ENCODE data around the gene ZNF414. TPM values are rescaled to one million over a fixed set of nuclear protein-coding genes. Genes with fewer than 3 reads are reported as not detected.

ZNF414 gene
- total RNA-seq, 1 experiment from 2014 or later = 3.8 TPM

DNA sequence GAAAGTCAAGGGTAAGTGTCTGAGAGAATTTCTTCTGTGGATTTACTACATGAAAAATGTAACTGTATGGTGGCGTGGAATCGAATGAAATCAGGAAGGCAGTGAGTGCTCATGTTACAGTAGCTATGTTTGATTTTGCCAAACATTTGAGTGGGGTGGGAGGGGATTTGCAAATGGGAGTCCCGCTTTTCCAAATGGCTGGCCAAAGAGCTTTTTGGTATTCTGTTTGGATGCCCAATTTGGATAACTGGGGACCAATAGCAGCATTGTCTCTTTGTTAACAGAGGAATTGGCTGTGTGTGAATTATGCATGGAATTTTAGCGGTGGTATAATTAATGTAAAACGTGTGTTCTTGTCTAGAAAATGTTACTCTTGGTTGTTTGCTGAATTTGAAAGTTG is 51.4 kb downstream of the ZNF414 start:
- H4K20me1 ChIP-seq (ENCODE audit: insufficient read depth, low read depth, low read length) = peaks cover 69% of the 10 kb centered on the region
- H3K36me3 ChIP-seq (ENCODE audit: insufficient read depth, low read length) = peaks cover 75% of the 10 kb centered on the region
- no peaks in the 10 kb centered on the region for H3K27me3 ChIP-seq (ENCODE audit: low read length)
- no peaks in the 10 kb centered on the region for H3K9me2 ChIP-seq (replicated peaks; ENCODE audit: insufficient read depth, low read length)
- H3K9ac ChIP-seq (ENCODE audit: low read length) = no peak overlapping the region
- no peaks in the 10 kb centered on the region for H3K9me3 ChIP-seq (ENCODE audit: low read length)
- no peak overlapping the region for H3K4me2 ChIP-seq (ENCODE audit: low read depth, low read length, poor library complexity, severe bottlenecking)
- H3K4me3 ChIP-seq (ENCODE audit: low read length) = no peak overlapping the region
- peaks cover 26% of the 10 kb centered on the region for H3K4me1 ChIP-seq (ENCODE audit: low read length)
- DNase-seq = no peak
- H3K27ac ChIP-seq (ENCODE audit: low read length) = no peak overlapping the region
- H3K79me2 ChIP-seq (ENCODE audit: low read length) = peaks cover 90% of the 10 kb centered on the region
- H2AFZ ChIP-seq (ENCODE audit: low read length) = no peak overlapping the region

- Histone ChIP-seq H3K27ac (ENCODE audit: low read length) (no peak overlapping the region), H3K9ac (ENCODE audit: low read length) (no peak overlapping the region), H3K79me2 (ENCODE audit: low read length) (peaks cover 92% of the 10 kb centered on the region), H4K20me1 (ENCODE audit: insufficient read depth, low read depth, low read length) (peaks cover 76% of the 10 kb centered on the region), H2AFZ (ENCODE audit: low read length) (no peak overlapping the region), H3K4me3 (ENCODE audit: low read length) (no peak overlapping the region), H3K9me2 (replicated peaks; ENCODE audit: insufficient read depth, low read length) (no peaks in the 10 kb centered on the region), H3K4me2 (ENCODE audit: low read depth, low read length, poor library complexity, severe bottlenecking) (no peak overlapping the region), H3K9me3 (ENCODE audit: low read length) (no peaks in the 10 kb centered on the region), H3K36me3 (ENCODE audit: insufficient read depth, low read length) (peaks cover 73% of the 10 kb centered on the region), H3K27me3 (ENCODE audit: low read length) (no peaks in the 10 kb centered on the region), H3K4me1 (ENCODE audit: low read length) (peaks cover 27% of the 10 kb centered on the region)
- DNase-seq = no peak
Measured at GRCh38 chr19:8461891-8462290, 52.1 kb downstream of the ZNF414 start.

GRCh38 chr19:8461376-8461775 is 52.6 kb downstream of the ZNF414 start:
- Histone ChIP-seq H3K9me3 (ENCODE audit: low read length) (no peaks in the 10 kb centered on the region), H3K79me2 (ENCODE audit: low read length) (peaks cover 95% of the 10 kb centered on the region), H3K9ac (ENCODE audit: low read length) (no peak overlapping the region), H4K20me1 (ENCODE audit: insufficient read depth, low read depth, low read length) (peaks cover 81% of the 10 kb centered on the region), H2AFZ (ENCODE audit: low read length) (no peak overlapping the region), H3K4me1 (ENCODE audit: low read length) (peaks cover 27% of the 10 kb centered on the region), H3K27me3 (ENCODE audit: low read length) (no peaks in the 10 kb centered on the region), H3K9me2 (replicated peaks; ENCODE audit: insufficient read depth, low read length) (no peaks in the 10 kb centered on the region), H3K4me3 (ENCODE audit: low read length) (no peak overlapping the region), H3K27ac (ENCODE audit: low read length) (no peak overlapping the region), H3K36me3 (ENCODE audit: insufficient read depth, low read length) (peaks cover 76% of the 10 kb centered on the region), H3K4me2 (ENCODE audit: low read depth, low read length, poor library complexity, severe bottlenecking) (no peak overlapping the region)
- no peak for DNase-seq

DNA sequence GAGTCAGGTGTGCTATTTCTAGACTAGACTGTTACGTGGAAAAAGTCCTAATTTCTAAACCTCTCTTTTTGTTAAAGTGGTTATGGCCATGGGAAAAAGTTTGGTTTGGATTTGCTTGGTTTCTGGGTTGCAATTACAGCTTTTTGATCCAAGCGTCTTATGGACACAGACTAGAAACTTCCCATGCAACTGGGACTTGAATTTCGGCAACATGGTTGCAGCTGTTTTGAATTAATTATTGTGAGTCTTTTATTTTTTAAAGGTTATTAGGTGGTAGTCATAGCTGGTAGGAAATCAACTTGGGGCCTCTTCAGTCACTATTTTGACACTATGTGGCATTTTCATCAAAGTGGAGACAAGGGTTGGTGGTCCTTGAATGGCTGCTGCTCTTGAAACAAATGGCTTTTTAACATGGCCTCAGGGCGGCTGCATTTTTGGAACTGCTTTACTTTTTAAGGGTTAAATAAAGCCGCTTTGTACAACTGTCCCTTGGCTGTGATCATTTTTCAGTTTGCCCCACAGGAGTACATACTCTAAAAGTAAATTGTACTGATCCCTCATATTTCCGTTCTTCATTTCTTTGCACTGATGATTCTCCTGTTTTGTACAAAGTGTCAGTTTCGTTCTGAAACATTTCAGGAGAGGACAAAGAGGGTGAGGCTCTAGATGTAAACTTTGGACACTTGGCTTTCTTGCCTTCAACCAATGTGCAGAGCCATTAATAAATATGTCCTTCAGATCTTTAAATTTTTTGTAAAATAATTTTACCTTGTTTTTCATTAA is 53.3 kb downstream of the ZNF414 start:
- H3K79me2 ChIP-seq (ENCODE audit: low read length) = peaks cover 96% of the 10 kb centered on the region
- no peak overlapping the region for H3K4me2 ChIP-seq (ENCODE audit: low read depth, low read length, poor library complexity, severe bottlenecking)
- H3K4me3 ChIP-seq (ENCODE audit: low read length) = no peak overlapping the region
- peaks cover 27% of the 10 kb centered on the region for H3K4me1 ChIP-seq (ENCODE audit: low read length)
- no peak overlapping the region for H3K27ac ChIP-seq (ENCODE audit: low read length)
- H3K9ac ChIP-seq (ENCODE audit: low read length) = no peak overlapping the region
- H4K20me1 ChIP-seq (ENCODE audit: insufficient read depth, low read depth, low read length) = peaks cover 86% of the 10 kb centered on the region
- no peak for DNase-seq
- no peaks in the 10 kb centered on the region for H3K9me3 ChIP-seq (ENCODE audit: low read length)
- peaks cover 72% of the 10 kb centered on the region for H3K36me3 ChIP-seq (ENCODE audit: insufficient read depth, low read length)
- no peaks in the 10 kb centered on the region for H3K9me2 ChIP-seq (replicated peaks; ENCODE audit: insufficient read depth, low read length)
- no peak overlapping the region for H2AFZ ChIP-seq (ENCODE audit: low read length)
- H3K27me3 ChIP-seq (ENCODE audit: low read length) = no peaks in the 10 kb centered on the region

Other genes with a start within 250 kb of the ZNF414 start
- 16.0 and 29.4 TPM in 2 replicates for gene CD320, start 205.8 kb downstream of the ZNF414 start, total RNA-seq (2014; rRNA removed; shearing (Covaris generic); ENCODE audit: low replicate concordance)
- 85.1 and 94.9 TPM in 2 replicates for gene NDUFA7, start 192.8 kb downstream of the ZNF414 start, total RNA-seq (2014; rRNA removed; shearing (Covaris generic); ENCODE audit: low replicate concordance)
- gene RPS28, start 192.7 kb downstream of the ZNF414 start, total RNA-seq (2014; rRNA removed; shearing (Covaris generic); ENCODE audit: low replicate concordance) = 1,155 and 2,638 TPM in 2 replicates
- 1.2 TPM in 1 of 2 replicates, not detected in the other for gene KANK3, start 170.9 kb downstream of the ZNF414 start, total RNA-seq (2014; rRNA removed; shearing (Covaris generic); ENCODE audit: low replicate concordance)
- gene ANGPTL4, start 150.0 kb downstream of the ZNF414 start, total RNA-seq (2014; rRNA removed; shearing (Covaris generic); ENCODE audit: low replicate concordance) = not detected in 2 replicates
- 23.7 and 42.9 TPM in 2 replicates for gene RAB11B, start 123.8 kb downstream of the ZNF414 start, total RNA-seq (2014; rRNA removed; shearing (Covaris generic); ENCODE audit: low replicate concordance)
- gene MARCHF2, start 100.9 kb downstream of the ZNF414 start, total RNA-seq (2014; rRNA removed; shearing (Covaris generic); ENCODE audit: low replicate concordance) = 10.1 and 31.2 TPM in 2 replicates
- gene HNRNPM, start 69.2 kb downstream of the ZNF414 start, total RNA-seq (2014; rRNA removed; shearing (Covaris generic); ENCODE audit: low replicate concordance) = 34.4 and 94.9 TPM in 2 replicates
- not detected in 2 replicates for gene PRAM1, start 11.5 kb downstream of the ZNF414 start, total RNA-seq (2014; rRNA removed; shearing (Covaris generic); ENCODE audit: low replicate concordance)
- not detected in 2 replicates for gene MYO1F, start 63.3 kb upstream of the ZNF414 start, total RNA-seq (2014; rRNA removed; shearing (Covaris generic); ENCODE audit: low replicate concordance)
- not detected in 2 replicates for gene ADAMTS10, start 96.5 kb upstream of the ZNF414 start, total RNA-seq (2014; rRNA removed; shearing (Covaris generic); ENCODE audit: low replicate concordance)
- not detected in 2 replicates for gene NFILZ, start 116.5 kb upstream of the ZNF414 start, total RNA-seq (2014; rRNA removed; shearing (Covaris generic); ENCODE audit: low replicate concordance)
- gene ACTL9, start 184.6 kb upstream of the ZNF414 start, total RNA-seq (2014; rRNA removed; shearing (Covaris generic); ENCODE audit: low replicate concordance) = not detected in 2 replicates
- gene OR2Z1, start 207.5 kb upstream of the ZNF414 start, total RNA-seq (2014; rRNA removed; shearing (Covaris generic); ENCODE audit: low replicate concordance) = not detected in 2 replicates